Measurements from ENCODE around the gene KSR1.
"Not testable (repeated sequence)": the region's sequence is repeated elsewhere in the genome, so short reads cannot be mapped to it uniquely, and the experiment has no call there.

Gene KSR1

GRCh38 chr17:27455914-27456680, at the start of gene KSR1:
Gene KSR1 (plus strand): TSS chr17:27456448. CDS start chr17:27456644, 196 bp downstream.
- peak; percentile 91 for DNase-seq (ENCODE audit: low spot score)

- no peak for DNase-seq (ENCODE audit: low spot score)
Observed at GRCh38 chr17:27407916-27408864, 48.1 kb upstream of the KSR1 start.

DNA sequence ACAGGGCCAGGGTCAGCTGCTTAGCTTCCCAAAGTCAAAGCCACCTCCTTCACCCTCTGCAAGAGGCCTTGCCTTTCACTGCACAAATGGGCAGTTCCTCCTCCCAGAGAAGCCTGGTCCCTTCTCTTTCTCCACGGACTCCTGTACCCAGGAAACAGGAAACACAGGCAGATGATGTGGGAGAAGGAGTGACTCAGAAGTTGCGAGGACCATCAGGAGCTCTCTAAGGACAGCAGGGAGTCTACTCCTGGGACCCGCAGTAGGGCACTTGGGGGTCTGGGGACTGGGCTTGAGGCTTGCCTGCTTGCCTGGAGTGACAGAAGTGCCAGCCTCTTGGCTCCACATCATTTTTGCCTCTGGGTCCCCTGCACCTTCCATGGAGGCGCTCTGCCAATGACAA, 47.4 kb upstream of the KSR1 start:
- DNase-seq (ENCODE audit: low spot score), result no peak

DNA sequence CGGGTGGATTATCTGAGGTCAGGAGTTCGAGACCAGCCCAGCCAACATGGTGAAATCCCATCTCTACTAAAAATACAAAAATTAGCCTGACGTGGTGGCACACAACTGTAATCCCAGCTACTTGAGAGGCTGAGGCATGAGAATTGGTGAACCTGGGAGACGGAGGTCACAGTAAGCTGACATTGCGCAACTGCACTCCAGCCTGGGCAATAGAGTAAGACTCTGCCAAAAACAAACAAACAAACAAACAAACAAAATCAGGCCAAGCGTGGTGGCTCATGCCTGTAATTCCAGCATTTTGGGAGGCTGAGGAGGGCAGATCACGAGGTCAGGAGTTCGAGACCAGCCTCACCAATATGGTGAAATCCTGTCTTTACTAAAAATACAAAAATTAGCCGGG, 44.1 kb upstream of the KSR1 start:
- not testable (repeated sequence) for DNase-seq (ENCODE audit: low spot score)

DNA sequence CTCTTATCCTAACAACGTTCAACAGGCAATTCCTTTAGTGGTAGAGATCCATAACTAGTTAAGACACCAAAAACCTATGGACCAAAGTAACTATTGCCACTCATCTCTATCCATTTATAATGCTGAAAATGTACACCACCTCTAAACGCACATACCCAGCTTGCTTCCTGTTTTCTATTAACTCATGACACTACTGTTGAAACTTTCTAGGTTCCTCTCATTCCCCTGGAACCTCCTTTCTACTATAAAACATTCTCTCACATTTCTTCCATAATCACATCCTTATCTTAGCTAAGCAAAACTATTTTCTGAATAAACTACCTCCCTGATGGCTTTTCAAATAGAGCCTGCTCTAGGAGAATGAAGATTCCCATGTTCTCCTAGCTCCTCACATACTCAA, 42.9 kb upstream of the KSR1 start:
- DNase-seq (ENCODE audit: low spot score), result no peak

- DNase-seq (ENCODE audit: low spot score), result no peak
Observed at GRCh38 chr17:27413792-27414191, 42.5 kb upstream of the KSR1 start.

DNA sequence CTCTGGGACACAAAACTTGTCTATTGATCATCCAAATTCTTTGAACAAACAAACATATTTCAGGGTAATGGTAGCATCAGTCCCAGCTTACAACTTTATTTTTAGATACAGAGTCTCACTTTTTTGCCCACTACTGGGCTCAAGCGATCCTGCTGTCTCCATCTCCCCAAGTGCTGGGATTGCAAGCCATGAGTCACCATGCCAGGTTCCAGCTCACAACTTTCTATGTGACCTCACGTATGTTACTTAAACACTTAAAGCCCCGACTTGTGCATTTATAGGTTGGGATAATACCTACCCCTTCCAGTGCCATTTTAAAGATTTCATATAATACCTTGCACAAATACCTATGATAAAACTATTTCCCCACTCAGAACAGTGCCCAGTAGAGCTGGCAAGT, 42.0 kb upstream of the KSR1 start:
- no peak for DNase-seq (ENCODE audit: low spot score)

GRCh38 chr17:27414694-27415093, 41.6 kb upstream of the KSR1 start:
- no peak for DNase-seq (ENCODE audit: low spot score)

DNA sequence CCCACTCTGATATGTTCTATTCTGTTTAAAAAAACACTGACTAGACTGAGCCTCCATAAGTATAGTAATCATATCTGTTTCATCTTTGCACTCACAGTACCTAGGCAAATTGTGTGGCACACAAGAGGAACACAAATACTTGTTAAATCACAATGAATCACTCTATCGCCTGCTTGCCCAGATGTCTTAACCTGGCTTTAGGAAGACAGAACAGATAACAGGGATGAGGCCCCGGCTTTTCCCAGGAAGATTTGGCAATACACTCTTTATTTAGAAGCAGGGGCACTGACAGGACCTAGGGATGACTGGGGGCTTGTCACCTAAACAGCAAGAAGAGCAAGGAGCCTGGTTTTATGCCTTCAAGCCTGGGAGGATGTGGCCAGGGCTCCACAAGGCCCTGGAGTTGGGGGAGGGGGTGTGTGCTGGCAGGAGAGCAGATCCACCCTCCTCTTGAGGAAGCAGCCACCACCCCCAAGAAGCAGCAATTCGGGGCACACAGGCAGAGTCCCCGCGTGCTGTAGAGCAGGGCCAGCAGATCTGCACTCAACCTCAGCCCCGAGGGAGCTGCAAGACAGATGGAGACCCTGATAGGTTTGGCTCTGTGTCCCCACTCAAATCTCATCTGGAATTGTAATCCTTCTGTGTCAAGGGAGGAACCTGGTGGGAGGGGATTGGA, 41.0 kb upstream of the KSR1 start:
- DNase-seq (ENCODE audit: low spot score), result no peak

- DNase-seq (ENCODE audit: low spot score), result no peak
Observed at GRCh38 chr17:27417596-27418365, 38.5 kb upstream of the KSR1 start.

DNA sequence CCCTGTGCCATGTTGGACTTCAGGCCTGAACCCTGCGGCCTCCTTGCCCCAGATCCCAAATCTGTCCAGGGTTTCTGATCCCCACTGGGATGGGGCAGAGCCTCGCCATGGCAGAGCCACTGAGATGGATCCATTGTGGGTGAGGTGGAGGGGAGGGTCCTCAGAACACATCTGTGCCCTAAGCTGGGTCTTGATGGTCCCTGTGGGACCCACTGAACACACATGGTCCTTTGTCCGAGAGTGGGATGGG, 38.0 kb upstream of the KSR1 start:
- no peak for DNase-seq (ENCODE audit: low spot score)

GRCh38 chr17:27419156-27419555, 37.1 kb upstream of the KSR1 start:
- no peak for DNase-seq (ENCODE audit: low spot score)

DNA sequence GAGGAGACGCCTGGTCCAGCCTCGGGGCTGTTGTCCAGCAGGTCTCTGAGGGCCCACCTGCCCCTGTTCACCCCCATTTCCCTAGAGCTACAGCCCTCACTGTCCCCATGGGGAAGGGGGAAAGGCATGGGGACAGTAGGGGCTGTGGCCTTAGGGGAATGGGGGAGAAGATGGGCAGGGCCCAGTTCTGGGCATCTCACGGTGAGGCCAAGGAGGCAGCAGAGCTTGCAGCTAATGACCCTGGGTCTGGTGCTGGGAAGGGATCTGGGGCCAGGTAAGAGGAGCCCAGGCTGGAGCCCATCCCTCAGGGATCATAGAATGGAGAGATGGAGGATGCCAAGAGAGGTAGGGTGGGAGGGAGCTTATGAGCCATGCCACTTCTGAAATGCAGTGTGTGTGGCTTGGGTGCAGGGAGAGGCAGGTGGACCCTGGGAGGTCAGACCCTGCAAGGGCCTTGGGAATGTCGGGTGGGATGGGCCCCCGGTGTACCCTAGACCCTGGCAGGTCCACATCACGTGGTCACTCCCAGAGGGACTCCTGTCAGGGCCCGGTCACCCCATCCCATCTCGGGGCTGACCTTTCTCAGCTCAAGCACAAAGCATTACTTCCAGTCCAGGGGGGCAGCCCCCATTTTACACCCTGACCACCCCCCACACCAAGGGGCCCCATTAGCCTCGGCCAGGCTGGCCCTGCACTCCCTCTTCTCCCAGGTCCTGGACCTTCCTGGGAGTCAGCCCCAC, 35.9 kb upstream of the KSR1 start:
- no peak for DNase-seq (ENCODE audit: low spot score)

DNA sequence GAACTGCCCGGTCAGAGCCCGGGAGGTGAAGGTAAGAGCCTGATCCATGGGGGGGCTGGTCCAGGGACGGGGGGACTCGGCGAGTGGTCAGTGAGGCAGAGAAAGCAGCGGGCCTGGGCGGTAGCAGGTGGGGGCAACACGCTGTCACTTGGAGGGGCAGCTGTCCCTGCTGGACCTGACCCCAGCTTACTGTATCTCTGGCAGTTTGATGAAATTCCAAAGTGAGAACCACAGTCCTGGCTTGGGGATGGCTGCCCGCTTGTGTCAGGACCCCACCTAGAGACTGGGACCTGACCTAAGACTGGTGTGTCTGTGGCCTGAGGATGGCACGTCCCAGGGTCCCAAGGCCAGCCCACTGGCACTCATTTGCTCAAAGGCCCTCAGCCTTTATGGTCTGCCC, 35.1 kb upstream of the KSR1 start:
- DNase-seq (ENCODE audit: low spot score), result no peak

DNA sequence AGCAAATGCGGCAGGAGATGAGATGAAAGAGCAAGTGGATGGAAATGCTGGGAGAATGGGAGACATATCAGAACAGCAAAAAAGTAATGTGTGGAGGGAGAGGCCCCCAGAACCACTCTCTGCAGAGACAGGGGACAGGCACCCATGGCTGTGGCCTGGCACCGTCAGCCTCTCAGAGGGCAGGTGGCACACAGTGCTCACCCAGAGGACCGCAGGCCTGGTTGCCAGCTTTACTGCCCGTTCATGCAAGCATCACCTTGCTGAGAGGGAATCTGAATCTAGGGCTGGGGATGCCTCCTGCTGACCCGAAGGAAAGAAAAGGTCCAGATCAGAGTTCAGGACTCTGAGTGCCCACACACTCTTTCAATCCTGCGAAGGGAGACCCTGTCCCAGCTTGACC, 34.6 kb upstream of the KSR1 start:
- not testable (repeated sequence) for DNase-seq (ENCODE audit: low spot score)

DNA sequence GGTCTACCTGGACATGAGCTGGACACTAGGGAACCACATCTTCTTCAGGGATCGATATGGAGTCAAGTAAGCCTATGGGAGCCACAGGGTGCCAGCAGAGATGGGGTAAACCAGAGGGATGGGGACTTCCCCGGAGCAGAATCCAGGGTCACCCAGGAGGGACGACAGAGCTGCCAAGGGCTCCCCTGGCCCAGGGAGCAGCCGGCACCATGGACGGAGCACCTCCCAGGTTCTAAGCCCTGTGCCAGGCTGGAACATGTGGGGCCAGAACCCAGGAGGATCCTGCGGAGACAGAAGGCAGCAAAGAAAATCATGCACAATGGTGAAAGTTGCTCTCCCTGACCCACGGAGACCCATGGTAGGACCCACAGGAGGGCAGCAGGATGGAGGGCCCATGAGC, 33.6 kb upstream of the KSR1 start:
- DNase-seq (ENCODE audit: low spot score), result no peak

GRCh38 chr17:27423651-27424050, 32.6 kb upstream of the KSR1 start:
- no peak for DNase-seq (ENCODE audit: low spot score)

DNA sequence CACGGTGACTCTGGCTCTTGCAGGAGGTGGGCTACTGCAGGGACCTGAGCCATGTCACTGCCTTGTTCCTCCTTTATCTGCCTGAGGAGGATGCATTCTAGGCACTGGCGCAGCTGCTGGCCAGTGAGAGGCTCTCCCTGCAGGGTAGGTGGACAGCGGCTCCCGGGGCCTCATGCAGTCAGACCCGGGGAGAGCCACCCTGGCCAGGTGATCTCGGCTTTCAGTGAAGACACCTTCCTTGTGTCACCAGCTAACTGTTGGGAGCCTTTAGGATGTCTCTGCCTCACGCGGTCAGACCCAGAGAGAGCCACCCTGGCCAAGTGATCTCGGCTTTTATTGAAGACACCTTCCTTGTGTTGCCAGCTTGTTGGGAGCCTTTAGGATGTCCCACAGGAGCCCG, 31.7 kb upstream of the KSR1 start:
- no peak for DNase-seq (ENCODE audit: low spot score)

DNA sequence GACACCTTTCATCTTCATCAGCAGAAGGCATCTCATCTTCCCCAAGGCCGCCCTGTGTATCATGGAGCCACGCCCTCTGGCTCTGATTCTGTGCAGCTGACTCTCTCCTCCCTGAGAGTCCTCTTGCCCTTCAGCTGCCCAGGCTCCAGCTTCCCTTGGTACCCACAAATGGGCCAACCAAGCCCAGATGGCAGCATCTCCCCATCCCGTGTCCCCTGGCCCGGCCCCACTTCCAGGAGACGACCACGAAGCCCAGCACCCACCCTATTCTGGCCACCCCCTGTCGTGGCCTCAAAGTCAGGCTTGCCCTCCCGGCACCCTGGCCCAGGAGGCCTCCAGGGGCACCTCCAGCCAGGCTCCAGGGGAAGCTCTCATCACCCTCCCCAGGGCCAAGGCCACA, 31.3 kb upstream of the KSR1 start:
- no peak for DNase-seq (ENCODE audit: low spot score)

GRCh38 chr17:27425571-27425970, 30.7 kb upstream of the KSR1 start:
- not testable (repeated sequence) for DNase-seq (ENCODE audit: low spot score)

DNA sequence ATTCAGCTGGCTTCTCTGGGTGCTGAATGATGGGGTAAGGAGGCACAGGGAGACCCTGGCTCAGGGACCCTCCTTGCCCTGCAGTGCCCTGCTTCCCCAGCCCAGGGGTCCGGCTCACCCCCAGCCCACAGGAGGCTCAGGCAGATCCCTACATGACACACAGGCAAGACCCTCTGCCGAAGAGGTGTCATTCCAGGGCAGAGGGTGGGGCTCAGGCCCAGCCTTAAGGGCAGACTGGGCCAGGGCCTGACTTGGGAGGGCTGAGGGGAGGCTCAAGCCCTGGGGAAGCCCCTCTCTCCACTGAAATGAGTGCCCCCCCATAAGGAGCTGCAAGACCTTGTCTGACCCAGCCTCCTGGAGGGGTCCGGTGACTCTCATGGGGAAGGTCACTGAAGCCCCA, 30.3 kb upstream of the KSR1 start:
- no peak for DNase-seq (ENCODE audit: low spot score)

Measured in Ammon's horn (tissue), 1 donor.